Duodenal mucosa (tissue), 2 donors: Measurements from ENCODE around the gene DPP10.
A peak's percentile ranks its signal among the peaks of the same experiment; 100 is the strongest.

Source experiments
- H3K27ac ChIP-seq: one replicate; pipeline ENCODE4 v1.7.0; 2013; ENCODE audit warnings: low read depth, low read length
- H3K27me3 ChIP-seq, 2 donors: one replicate each; pipeline ENCODE4 v1.7.0; 2013; ENCODE audit warnings: low read length in 2 of 2, control low read depth in 1 of 2; ENCODE audit not compliant: insufficient read depth in 2 of 2, control insufficient read depth in 1 of 2
- H3K36me3 ChIP-seq, 2 donors: one replicate each; pipeline ENCODE4 v1.7.0; 2013; ENCODE audit warnings: low read length in 2 of 2, control low read depth in 1 of 2; ENCODE audit not compliant: insufficient read depth in 2 of 2, control insufficient read depth in 1 of 2
- H3K4me1 ChIP-seq, 2 donors: one replicate each; pipeline ENCODE4 v1.7.0; 2013; ENCODE audit warnings: low read length in 2 of 2, control low read depth in 1 of 2; ENCODE audit not compliant: insufficient read depth in 2 of 2, control insufficient read depth in 1 of 2
- H3K4me3 ChIP-seq, 2 donors: one replicate each; pipeline ENCODE4 v1.7.0; 2013; ENCODE audit warnings: low read length in 2 of 2, low read depth in 1 of 2
- H3K9ac ChIP-seq, 2 donors: one replicate each; pipeline ENCODE4 v1.7.0; 2013; ENCODE audit warnings: low read length in 2 of 2, low read depth in 1 of 2
- H3K9me3 ChIP-seq, 2 donors: one replicate each; pipeline ENCODE4 v1.7.0; 2013; ENCODE audit warnings: low read length in 2 of 2, control low read depth in 1 of 2; ENCODE audit not compliant: control insufficient read depth in 1 of 2

The DPP10 gene

GRCh38 chr2:114534116-114535084 lies 92.0 kb downstream of the DPP10 start:
- no peak overlapping the region for H3K27ac ChIP-seq
- no peaks in the 10 kb centered on the region for H3K4me1 ChIP-seq
- H3K9me3 ChIP-seq: no peaks in the 10 kb centered on the region
- no peaks in the 10 kb centered on the region for H3K36me3 ChIP-seq
- H3K27me3 ChIP-seq: no peaks in the 10 kb centered on the region
- H3K4me3 ChIP-seq: no peak overlapping the region
- H3K9ac ChIP-seq: no peak overlapping the region

DNA sequence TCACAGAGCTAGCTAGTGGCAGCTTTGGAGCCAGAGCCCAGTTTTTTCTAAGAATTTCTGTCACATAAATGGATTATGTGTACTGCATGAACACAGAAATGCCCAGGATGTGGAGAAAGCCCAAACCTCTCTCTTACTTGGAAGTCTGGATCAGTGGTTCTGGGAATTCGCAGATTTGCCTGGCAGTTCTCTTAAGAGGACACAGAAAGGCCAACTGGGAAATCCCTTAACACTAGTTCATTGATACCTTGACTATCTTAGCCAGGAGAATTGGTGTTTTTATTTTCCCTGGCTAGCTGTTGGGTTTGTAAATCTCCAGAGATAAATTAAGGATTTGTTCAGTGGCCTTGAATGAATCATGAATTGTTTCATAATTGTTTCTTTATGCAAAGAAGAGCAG lies 95.3 kb downstream of the DPP10 start:
- Histone ChIP-seq H3K4me3 (no peak overlapping the region), H3K4me1 (peaks cover 0 to 7% of the 10 kb centered on the region in 2 donors), H3K27me3 (no peaks in the 10 kb centered on the region), H3K36me3 (no peaks in the 10 kb centered on the region), H3K9ac (no peak overlapping the region), H3K9me3 (no peaks in the 10 kb centered on the region), H3K27ac (no peak overlapping the region)

DNA sequence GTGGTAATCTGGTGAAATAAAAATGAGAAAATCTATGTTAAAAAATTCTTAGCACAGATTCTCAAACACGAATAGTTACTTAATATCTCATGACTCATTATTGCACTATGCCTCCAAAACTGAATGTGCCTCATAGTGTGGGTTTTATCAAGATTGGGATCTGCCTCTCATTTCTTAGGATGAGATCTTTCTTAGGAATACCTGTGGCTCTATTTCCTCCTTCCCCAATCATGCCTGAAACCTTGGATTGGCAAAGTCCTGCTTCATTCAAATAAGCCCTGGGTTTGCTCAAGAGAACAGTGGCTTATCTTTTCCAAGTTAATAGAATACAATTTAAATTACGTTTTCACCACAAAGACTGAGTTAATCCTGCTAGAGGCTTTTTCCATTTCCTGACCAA lies 100.3 kb downstream of the DPP10 start:
- Histone ChIP-seq H3K9ac (no peak overlapping the region), H3K27me3 (no peaks in the 10 kb centered on the region), H3K27ac (no peak overlapping the region), H3K4me3 (peak overlapping the region; percentile 0 to 42), H3K9me3 (no peaks in the 10 kb centered on the region), H3K36me3 (no peaks in the 10 kb centered on the region), H3K4me1 (peaks cover 20 to 45% of the 10 kb centered on the region in 2 donors)

DNA sequence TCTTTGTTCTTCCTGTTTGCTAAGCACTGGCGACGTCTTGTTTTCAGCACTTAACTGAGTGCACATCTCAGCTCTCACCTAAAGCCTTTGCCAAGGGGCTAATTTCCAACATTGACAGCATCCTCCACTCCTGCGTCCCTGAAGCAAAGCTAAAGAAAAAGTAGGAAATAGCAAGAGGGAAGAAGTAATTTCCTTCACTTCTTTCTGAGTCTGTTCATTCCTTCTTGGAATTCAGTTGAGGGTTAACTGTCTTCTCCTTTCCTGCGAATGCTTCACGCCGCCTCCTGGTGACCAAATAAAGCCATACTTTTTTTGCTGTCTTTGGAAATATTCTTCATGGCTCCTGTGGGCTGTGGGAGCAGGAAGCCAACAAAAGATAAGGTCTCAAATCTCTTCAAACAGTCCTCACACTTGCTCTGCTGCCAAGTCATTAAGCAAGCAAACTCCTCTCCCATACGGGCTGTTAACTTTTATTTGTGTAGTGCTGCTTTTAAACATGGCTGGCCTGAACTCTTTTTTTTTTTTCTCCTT lies 100.9 kb downstream of the DPP10 start:
- Histone ChIP-seq H3K4me3 (peak overlapping the region; percentile 0 to 42), H3K36me3 (no peaks in the 10 kb centered on the region), H3K4me1 (peaks cover 24 to 51% of the 10 kb centered on the region in 2 donors), H3K27ac (no peak overlapping the region), H3K27me3 (no peaks in the 10 kb centered on the region), H3K9me3 (no peaks in the 10 kb centered on the region), H3K9ac (no peak overlapping the region)

- Histone ChIP-seq H3K27me3 (no peaks in the 10 kb centered on the region), H3K27ac (no peak overlapping the region), H3K4me3 (no peak overlapping the region), H3K9ac (no peak overlapping the region), H3K36me3 (no peaks in the 10 kb centered on the region), H3K9me3 (no peaks in the 10 kb centered on the region), H3K4me1 (peaks cover 35 to 56% of the 10 kb centered on the region in 2 donors)
Observed at GRCh38 chr2:114545052-114545451, 102.6 kb downstream of the DPP10 start.

DNA sequence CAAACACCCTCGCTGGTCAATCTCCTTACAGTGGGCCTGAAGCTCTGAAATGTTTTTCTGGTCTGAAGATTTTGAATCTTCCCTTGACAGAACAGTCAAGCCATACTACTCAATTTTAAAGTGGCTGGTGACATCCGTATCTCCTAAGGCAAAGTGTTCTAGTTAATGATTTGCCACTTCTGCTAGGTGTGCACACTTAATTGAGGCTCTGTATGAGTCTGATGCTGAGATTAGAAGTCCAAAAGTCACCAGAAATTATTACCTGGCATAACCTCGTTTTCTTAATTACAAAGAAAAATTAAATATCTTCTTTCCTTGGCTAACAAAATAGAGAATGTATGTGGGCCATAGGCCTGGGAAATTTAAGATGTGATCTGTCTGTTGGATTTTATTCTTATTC lies 104.1 kb downstream of the DPP10 start:
- Histone ChIP-seq H3K9ac (no peak overlapping the region), H3K36me3 (no peaks in the 10 kb centered on the region), H3K27me3 (no peaks in the 10 kb centered on the region), H3K27ac (no peak overlapping the region), H3K4me1 (peaks cover 44 to 67% of the 10 kb centered on the region in 2 donors), H3K4me3 (peak overlapping the region; percentile 8 to 41), H3K9me3 (no peaks in the 10 kb centered on the region)

- no peaks in the 10 kb centered on the region for H3K9me3 ChIP-seq
- peaks cover 44 to 57% of the 10 kb centered on the region in 2 donors for H3K4me1 ChIP-seq
- H3K9ac ChIP-seq: no peak overlapping the region
- H3K36me3 ChIP-seq: no peaks in the 10 kb centered on the region
- H3K4me3 ChIP-seq: no peak overlapping the region
- no peaks in the 10 kb centered on the region for H3K27me3 ChIP-seq
- H3K27ac ChIP-seq: no peak overlapping the region
Observed at GRCh38 chr2:114548151-114548550, 105.7 kb downstream of the DPP10 start.

GRCh38 chr2:114550364-114550763 lies 107.9 kb downstream of the DPP10 start:
- Histone ChIP-seq H3K4me3 (no peak overlapping the region), H3K9ac (no peak overlapping the region), H3K27me3 (no peaks in the 10 kb centered on the region), H3K4me1 (peaks cover 34 to 44% of the 10 kb centered on the region in 2 donors), H3K9me3 (no peaks in the 10 kb centered on the region), H3K36me3 (no peaks in the 10 kb centered on the region), H3K27ac (no peak overlapping the region)

DNA sequence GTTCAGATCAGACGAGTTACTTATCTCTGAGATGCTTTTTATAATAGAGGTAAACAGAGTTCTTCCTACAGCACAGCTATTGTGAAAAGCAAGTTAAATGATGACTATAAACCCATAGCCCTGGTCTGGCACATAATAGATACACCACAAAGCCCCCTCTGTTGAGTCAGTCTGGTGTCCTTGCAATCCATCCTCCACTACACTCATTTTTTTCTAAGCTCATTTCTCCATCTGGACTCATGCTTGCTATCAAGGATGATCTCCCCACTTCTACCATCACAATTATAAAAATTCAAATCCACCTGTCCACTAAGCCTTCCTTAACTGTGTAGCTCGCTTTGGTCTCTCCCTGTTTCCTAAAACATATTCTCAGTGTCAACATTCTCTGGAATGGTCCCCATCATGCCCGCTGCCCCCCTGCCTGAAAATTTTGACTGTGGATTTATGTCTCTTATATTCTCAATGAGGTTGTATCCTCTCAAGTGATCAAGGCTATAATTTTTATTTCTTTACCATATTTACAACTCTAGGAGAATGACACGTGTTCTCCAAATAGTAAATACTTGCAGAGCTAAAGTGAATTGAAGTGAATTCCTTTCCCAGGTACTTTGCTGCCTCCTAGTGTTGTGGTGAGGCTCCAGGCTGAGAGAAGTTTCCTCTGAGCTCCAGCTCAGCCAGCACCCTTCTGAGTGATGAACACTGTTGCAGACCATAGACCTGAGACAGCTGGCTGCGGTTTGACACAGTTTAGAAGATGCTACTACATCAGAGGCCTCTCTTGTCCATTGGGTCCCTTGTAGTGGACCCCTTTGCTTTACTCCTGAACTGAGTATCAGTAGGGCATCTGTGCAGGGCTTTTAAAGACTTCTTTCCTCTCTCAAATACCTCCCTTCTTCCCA lies 108.7 kb downstream of the DPP10 start:
- H3K27ac ChIP-seq: no peak overlapping the region
- H3K4me1 ChIP-seq: peaks cover 34 to 37% of the 10 kb centered on the region in 2 donors
- H3K9ac ChIP-seq: no peak overlapping the region
- no peaks in the 10 kb centered on the region for H3K36me3 ChIP-seq
- H3K4me3 ChIP-seq: no peak overlapping the region
- no peaks in the 10 kb centered on the region for H3K27me3 ChIP-seq
- H3K9me3 ChIP-seq: no peaks in the 10 kb centered on the region

DNA sequence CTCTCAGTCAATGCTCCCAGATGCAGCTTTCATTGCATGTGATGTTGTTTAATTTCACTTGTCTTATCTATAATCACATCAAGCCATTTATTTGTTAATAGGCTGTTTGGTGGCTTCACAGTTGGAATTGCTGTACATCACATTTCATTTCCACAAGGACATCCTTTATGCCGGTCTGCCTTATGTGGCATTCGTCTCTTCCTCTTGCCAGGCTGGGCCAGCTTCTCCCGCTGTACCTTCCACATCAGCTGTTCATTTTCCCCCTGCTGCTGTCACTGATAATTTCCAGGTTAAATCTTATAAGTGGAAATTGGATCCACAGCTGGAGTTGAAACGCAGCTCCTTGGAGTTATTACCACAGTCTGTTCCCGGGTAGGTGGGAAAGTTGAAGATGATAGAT lies 110.6 kb downstream of the DPP10 start:
- H3K9me3 ChIP-seq: no peaks in the 10 kb centered on the region
- no peaks in the 10 kb centered on the region for H3K36me3 ChIP-seq
- no peak overlapping the region for H3K9ac ChIP-seq
- no peaks in the 10 kb centered on the region for H3K27me3 ChIP-seq
- peaks cover 19 to 22% of the 10 kb centered on the region in 2 donors for H3K4me1 ChIP-seq
- H3K27ac ChIP-seq: no peak overlapping the region
- no peak overlapping the region for H3K4me3 ChIP-seq
